EL (cell line): ENCODE measurements around the gene OXCT1.
A peak's percentile ranks its signal among the peaks of the same experiment; 100 is the strongest.
"Not testable (repeated sequence)": the region's sequence is repeated elsewhere in the genome, so short reads cannot be mapped to it uniquely, and the experiment has no call there.

Source experiments
- DNase-seq: peaks from one replicate; pipeline ENCODE4 v3.0.0-alpha.2; 2016

Gene OXCT1

DNA sequence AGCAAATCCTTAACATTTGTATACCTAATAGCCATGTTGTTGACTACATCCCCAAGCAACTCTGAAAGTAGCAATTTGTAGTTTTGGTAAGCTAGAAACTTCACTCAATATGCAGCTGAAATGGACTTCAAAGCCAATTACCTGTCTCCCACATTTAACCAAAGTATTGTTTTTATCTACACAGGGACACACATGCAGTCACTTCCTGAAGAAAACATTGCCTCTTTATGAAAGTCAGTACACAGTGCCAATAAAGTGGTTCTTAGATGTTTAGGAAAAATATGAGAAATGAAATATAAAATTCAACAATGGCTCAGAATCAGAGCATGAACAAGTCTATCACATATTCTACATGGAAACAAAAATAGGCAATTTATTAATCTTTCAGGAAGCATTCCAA lies 49.2 kb downstream of the OXCT1 start:
- no peak for DNase-seq

GRCh38 chr5:41820150-41820549 lies 50.1 kb downstream of the OXCT1 start:
- DNase-seq, result no peak

DNA sequence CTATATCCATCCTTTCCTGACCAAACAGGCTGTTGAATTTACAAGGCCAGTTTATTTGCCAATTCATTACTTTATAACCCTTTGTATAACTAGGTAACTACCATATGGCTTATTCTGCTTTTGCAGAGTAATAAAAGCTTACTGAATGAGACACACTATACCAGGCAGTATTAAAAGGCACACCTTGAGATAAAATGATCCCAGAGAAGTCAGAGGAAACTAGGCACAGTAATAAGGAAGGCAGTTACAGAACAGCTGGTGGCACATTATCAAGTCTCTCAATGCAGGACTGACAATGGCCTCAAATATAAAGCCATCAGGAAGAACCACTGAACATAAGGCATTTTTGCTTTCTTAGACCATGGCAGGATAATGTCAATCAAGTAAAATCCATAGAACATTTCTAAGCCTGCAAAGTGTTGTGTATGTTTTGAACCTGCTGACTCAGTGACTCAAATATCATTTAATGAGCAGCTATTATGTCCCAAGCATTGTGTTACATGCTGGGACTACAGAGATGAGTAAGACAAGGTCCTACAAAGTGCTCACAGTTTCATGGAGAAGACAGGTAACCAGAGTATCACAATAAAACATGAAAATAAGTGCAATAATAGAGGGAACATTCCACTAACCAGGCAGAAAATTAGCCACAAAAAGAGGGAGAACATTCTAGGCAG lies 52.5 kb downstream of the OXCT1 start:
- no peak for DNase-seq

- DNase-seq, result no peak
Measured at GRCh38 chr5:41815663-41816229, 54.5 kb downstream of the OXCT1 start.

DNA sequence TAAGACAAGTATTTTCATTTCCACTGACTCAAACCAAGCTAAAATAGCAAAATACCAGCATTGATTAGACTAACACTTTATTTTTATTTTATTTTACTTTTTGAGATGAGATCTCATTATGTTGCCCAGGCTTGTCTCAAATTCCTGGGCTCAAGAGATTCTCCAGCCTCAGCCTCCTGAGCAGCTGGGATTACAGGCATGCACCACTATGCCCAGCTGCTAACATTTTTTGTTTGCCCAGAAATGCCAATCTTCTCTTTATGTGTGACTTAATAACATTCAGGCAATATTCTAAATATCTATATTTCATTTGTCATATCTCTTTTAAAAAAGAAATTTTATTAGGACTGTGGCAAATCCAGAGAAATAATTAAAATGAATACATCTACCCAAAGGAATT lies 55.0 kb downstream of the OXCT1 start:
- DNase-seq, result no peak

DNA sequence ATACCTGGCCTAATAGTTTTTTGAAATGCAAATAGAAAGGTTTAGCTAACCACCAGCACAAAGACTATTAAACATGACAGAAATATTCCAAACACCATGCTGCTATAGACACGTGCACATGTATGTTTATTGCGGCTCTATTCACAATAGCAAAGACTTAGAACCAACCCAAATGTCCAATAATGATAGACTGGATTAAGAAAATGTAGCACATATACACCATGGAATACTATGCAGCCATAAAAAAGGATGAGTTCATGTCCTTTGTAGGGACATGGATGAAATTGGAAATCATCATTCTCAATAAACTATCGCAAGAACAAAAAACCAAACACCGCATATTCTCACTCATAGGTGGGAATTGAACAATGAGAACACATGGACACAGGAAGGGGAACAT lies 55.9 kb downstream of the OXCT1 start:
- DNase-seq, result not testable (repeated sequence)

GRCh38 chr5:41812156-41812555 lies 58.1 kb downstream of the OXCT1 start:
- DNase-seq, result no peak

- no peak for DNase-seq
Measured at GRCh38 chr5:41809128-41809527, 61.1 kb downstream of the OXCT1 start.

- no peak for DNase-seq
Measured at GRCh38 chr5:41808294-41808693, 61.9 kb downstream of the OXCT1 start.

- DNase-seq, result no peak
Measured at GRCh38 chr5:41797662-41798061, 72.6 kb downstream of the OXCT1 start.

- peak; percentile 35 for DNase-seq
Measured at GRCh38 chr5:41796061-41796460, 74.2 kb downstream of the OXCT1 start.

GRCh38 chr5:41795125-41795524 lies 75.1 kb downstream of the OXCT1 start:
- no peak for DNase-seq

GRCh38 chr5:41794471-41794870 lies 75.8 kb downstream of the OXCT1 start:
- peak; percentile 94 for DNase-seq

- peak; percentile 83 for DNase-seq
Measured at GRCh38 chr5:41793141-41793770, 77.0 kb downstream of the OXCT1 start.

DNA sequence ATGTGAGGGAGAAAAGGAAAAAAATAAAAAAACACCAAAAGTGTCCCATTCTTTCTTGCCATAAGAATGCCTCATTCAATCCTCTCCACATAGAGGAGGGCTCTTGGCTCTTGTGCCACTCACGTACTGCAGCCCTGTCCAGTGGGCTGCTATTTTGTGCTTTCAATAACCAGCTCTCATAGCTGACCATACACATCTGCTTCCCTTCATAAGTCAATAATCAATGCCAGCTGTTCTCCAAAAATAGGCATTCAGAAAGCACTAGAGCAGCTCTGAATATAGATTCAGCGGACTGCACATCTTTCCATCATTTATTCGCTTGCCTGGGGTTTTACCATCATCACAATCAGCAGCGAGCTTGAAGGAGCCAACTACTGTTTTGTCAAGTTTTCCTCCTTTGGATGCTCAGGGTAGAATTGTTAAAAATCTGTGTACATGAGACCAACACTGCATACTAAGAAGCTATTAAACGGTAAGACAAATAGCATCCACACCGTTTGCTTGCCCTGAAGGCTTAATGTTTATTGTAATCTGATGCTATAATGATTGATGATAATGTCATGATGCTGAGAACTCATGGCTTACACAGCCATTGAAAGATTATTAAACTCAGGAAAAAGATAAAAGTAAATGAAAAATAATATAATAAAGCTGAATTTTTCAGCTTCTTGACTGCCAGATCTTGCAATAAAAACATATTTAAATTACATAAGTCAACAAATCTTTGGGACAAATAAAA lies 80.0 kb downstream of the OXCT1 start:
- DNase-seq, result no peak

DNA sequence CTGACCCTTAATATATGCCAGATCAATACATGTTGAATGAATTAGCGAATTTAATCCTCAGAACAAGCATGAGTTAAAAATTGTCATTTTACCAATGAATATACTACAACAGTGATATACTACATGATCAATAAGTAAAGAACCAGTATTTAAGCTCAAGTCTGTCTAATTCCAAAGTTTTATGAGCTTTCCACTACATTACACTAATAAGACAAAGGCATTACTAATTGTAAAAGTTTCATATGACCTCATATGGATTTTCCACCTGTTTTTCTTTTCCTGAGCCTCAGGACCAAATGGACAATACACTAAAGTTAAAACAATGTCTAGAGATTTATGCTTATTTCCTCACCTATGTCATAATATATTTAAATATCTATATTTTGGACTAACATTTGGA lies 80.8 kb downstream of the OXCT1 start:
- no peak for DNase-seq

DNA sequence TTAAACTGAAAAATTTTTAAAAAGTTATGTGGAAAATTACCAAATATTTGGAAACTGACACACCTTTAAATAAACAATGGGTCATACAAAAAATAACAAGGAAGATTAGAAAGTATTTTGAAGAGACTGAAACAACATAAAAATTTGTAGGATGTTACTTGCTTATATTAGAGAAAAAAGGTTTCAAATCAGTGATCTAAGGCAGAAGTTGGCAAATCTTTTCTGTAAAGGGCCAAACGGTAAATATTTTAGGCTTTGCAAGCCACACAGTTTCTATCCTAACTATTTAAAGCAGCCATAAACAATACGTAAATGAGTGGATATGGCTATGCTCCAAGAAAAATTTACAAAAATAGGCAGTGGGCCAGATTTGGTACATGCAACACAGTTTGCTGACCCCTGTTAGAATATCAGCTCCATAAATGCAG lies 81.3 kb downstream of the OXCT1 start:
- peak; percentile 71 for DNase-seq

- DNase-seq, result peak; percentile 21
Measured at GRCh38 chr5:41787265-41787664, 83.0 kb downstream of the OXCT1 start.

- DNase-seq, result no peak
Measured at GRCh38 chr5:41785061-41785460, 85.2 kb downstream of the OXCT1 start.

GRCh38 chr5:41778410-41778809 lies 91.8 kb downstream of the OXCT1 start:
- DNase-seq, result no peak

GRCh38 chr5:41776435-41776834 lies 93.8 kb downstream of the OXCT1 start:
- no peak for DNase-seq

- DNase-seq, result no peak
Measured at GRCh38 chr5:41773799-41774198, 96.4 kb downstream of the OXCT1 start.

GRCh38 chr5:41772785-41773442 lies 97.3 kb downstream of the OXCT1 start:
- DNase-seq, result no peak
